Measurements from ENCODE around the gene DPEP2.
"Not testable (repeated sequence)": the region's sequence is repeated elsewhere in the genome, so short reads cannot be mapped to it uniquely, and the experiment has no call there.

DPEP2 gene

GRCh38 chr16:67977005-67977404 is 22.3 kb downstream of the DPEP2 start:
- Histone ChIP-seq H4K20me1 (ENCODE audit: control insufficient read depth, insufficient read depth, low read depth, low read length) (no peaks in the 10 kb centered on the region), H3K79me2 (ENCODE audit: control insufficient read depth, low read length) (no peaks in the 10 kb centered on the region), H3F3A (ENCODE audit: control insufficient read depth, insufficient read depth) (no peaks in the 10 kb centered on the region), H3K27me3 (ENCODE audit: control insufficient read depth, low read length) (peaks cover 26% of the 10 kb centered on the region), H3K9me2 (replicated peaks; ENCODE audit: control insufficient read depth, low read length) (no peaks in the 10 kb centered on the region), H3K9me3 (ENCODE audit: control insufficient read depth, insufficient read depth, low read length) (no peaks in the 10 kb centered on the region), H3K4me3 (ENCODE audit: low read length) (no peak overlapping the region), H3K4me1 (ENCODE audit: control insufficient read depth, low read length) (peaks cover 12% of the 10 kb centered on the region), H3K27ac (ENCODE audit: low read depth, low read length) (no peak overlapping the region), H3K36me3 (ENCODE audit: control insufficient read depth, low read length) (no peaks in the 10 kb centered on the region), H3K4me2 (ENCODE audit: low read length) (no peak overlapping the region)
- TF ChIP-seq EZH2phosphoT487 (IDR thresholded peaks at IDR 0.05; ENCODE audit: borderline replicate concordance, low read length) (no peak), CTCF (IDR thresholded peaks at IDR 0.05; ENCODE audit: low read depth, low read length, poor library complexity, severe bottlenecking) (no peak)

GRCh38 chr16:67976205-67976604 is 23.1 kb downstream of the DPEP2 start:
- Histone ChIP-seq H3K9me3 (ENCODE audit: control insufficient read depth, insufficient read depth, low read length) (no peaks in the 10 kb centered on the region), H3K4me3 (ENCODE audit: low read length) (no peak overlapping the region), H3K27ac (ENCODE audit: low read depth, low read length) (no peak overlapping the region), H3K27me3 (ENCODE audit: control insufficient read depth, low read length) (peaks cover 26% of the 10 kb centered on the region), H3K9me2 (replicated peaks; ENCODE audit: control insufficient read depth, low read length) (no peaks in the 10 kb centered on the region), H3K79me2 (ENCODE audit: control insufficient read depth, low read length) (no peaks in the 10 kb centered on the region), H4K20me1 (ENCODE audit: control insufficient read depth, insufficient read depth, low read depth, low read length) (no peaks in the 10 kb centered on the region), H3K4me2 (ENCODE audit: low read length) (no peak overlapping the region), H3K4me1 (ENCODE audit: control insufficient read depth, low read length) (peaks cover 12% of the 10 kb centered on the region), H3F3A (ENCODE audit: control insufficient read depth, insufficient read depth) (no peaks in the 10 kb centered on the region), H3K36me3 (ENCODE audit: control insufficient read depth, low read length) (no peaks in the 10 kb centered on the region)
- TF ChIP-seq EZH2phosphoT487 (IDR thresholded peaks at IDR 0.05; ENCODE audit: borderline replicate concordance, low read length) (no peak), CTCF (IDR thresholded peaks at IDR 0.05; ENCODE audit: low read depth, low read length, poor library complexity, severe bottlenecking) (no peak)

GRCh38 chr16:67975321-67976105 is 23.8 kb downstream of the DPEP2 start:
- H3K79me2 ChIP-seq (ENCODE audit: control insufficient read depth, low read length), result no peaks in the 10 kb centered on the region
- no peaks in the 10 kb centered on the region for H3K36me3 ChIP-seq (ENCODE audit: control insufficient read depth, low read length)
- H3F3A ChIP-seq (ENCODE audit: control insufficient read depth, insufficient read depth), result no peaks in the 10 kb centered on the region
- no peak overlapping the region for H3K27ac ChIP-seq (ENCODE audit: low read depth, low read length)
- no peak overlapping the region for H3K4me2 ChIP-seq (ENCODE audit: low read length)
- H3K27me3 ChIP-seq (ENCODE audit: control insufficient read depth, low read length), result peaks cover 26% of the 10 kb centered on the region
- H3K4me1 ChIP-seq (ENCODE audit: control insufficient read depth, low read length), result peaks cover 12% of the 10 kb centered on the region
- no peaks in the 10 kb centered on the region for H4K20me1 ChIP-seq (ENCODE audit: control insufficient read depth, insufficient read depth, low read depth, low read length)
- no peaks in the 10 kb centered on the region for H3K9me2 ChIP-seq (replicated peaks; ENCODE audit: control insufficient read depth, low read length)
- no peaks in the 10 kb centered on the region for H3K9me3 ChIP-seq (ENCODE audit: control insufficient read depth, insufficient read depth, low read length)
- TF ChIP-seq EZH2phosphoT487 (IDR thresholded peaks at IDR 0.05; ENCODE audit: borderline replicate concordance, low read length), result no peak
- no peak for TF ChIP-seq CTCF (IDR thresholded peaks at IDR 0.05; ENCODE audit: low read depth, low read length, poor library complexity, severe bottlenecking)
- no peak overlapping the region for H3K4me3 ChIP-seq (ENCODE audit: low read length)

GRCh38 chr16:67972285-67972684 is 27.0 kb downstream of the DPEP2 start:
- H3K9me3 ChIP-seq (ENCODE audit: control insufficient read depth, insufficient read depth, low read length); H3K4me2 ChIP-seq (ENCODE audit: low read length); H3K4me3 ChIP-seq (ENCODE audit: low read length); H3F3A ChIP-seq (ENCODE audit: control insufficient read depth, insufficient read depth); H3K36me3 ChIP-seq (ENCODE audit: control insufficient read depth, low read length); H3K9me2 ChIP-seq (replicated peaks; ENCODE audit: control insufficient read depth, low read length); H4K20me1 ChIP-seq (ENCODE audit: control insufficient read depth, insufficient read depth, low read depth, low read length); H3K79me2 ChIP-seq (ENCODE audit: control insufficient read depth, low read length); H3K27ac ChIP-seq (ENCODE audit: low read depth, low read length): not testable (repeated sequence)
- Histone ChIP-seq H3K27me3 (ENCODE audit: control insufficient read depth, low read length) (peaks cover 24% of the 10 kb centered on the region), H3K4me1 (ENCODE audit: control insufficient read depth, low read length) (peaks cover 30% of the 10 kb centered on the region)

All from DOHH2 (cell line).